NCI-H1930 (cell line): ENCODE measurements around the gene CDK14.

ENCODE experiments used
- DNase-seq, 2 experiments: peaks; one replicate each; lab custom pipeline; 2025; lab: John Stamatoyannopoulos, UW

The CDK14 gene

DNA sequence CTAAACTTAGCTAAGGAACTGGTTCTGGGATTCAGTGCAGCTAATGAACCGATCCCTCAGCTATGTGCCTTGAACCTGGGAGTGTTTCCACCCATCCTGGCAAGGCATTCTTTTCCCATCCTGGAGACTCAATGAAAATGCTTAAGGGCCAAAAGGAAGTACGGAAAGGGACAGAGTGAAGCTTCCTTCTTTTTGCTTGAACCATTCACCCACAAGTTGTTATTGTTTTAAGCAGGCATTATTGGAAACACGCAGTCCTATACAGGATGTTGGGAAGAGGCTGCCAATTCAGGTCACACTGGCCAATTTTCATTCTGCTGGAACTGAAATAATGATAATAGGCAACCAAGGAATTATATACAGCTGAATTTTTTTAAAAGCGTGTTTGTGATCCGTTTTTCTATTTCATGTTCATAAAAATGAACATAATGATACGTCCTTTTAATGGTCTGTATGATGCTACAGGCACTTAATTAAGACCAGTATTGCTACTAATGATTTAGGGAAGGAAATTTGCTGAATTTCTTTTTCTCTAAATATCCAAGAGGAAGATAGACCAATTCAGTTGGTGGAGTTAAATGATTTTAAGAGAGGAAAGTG is 610.3 kb downstream of the CDK14 start:
- DNase-seq, result no peak

DNA sequence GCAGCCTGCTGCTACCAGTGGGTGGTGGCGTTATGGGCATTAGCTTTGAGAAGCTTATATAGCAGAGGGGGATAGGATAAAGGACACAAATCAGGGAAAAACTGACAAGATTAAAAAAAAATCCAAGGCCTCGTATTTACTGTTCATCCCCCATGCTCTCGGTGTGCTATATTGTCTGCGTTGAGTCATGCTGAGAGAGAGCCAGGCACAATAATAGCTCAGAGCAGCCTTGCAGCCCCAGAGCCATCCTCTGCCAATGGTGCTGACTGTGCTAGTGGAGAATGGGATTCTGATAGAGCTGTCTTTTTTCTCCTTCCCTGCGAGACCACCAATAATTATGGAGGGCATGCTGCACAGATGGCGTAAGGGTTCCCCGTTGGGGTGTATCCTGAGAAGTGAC is 616.5 kb downstream of the CDK14 start:
- DNase-seq, result no peak

DNA sequence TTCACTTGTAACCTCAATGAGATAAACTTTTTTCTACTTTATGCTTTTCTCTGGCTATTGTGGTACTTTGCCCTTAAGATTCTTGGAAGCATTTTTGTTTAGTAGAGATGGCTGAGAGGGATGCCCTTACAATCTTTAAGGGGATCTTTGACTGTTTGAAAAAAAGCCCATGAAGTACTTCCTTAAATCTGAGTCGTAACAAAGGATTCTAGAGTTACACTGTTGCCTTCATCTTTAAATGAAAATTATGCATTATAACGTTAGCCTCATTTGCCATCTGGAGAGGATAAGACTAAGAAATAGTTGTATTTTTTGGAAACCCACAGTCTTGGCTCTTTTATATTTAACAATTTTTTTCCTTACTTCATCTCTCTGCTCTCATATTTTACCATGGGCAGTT is 630.3 kb downstream of the CDK14 start:
- no peak for DNase-seq

DNA sequence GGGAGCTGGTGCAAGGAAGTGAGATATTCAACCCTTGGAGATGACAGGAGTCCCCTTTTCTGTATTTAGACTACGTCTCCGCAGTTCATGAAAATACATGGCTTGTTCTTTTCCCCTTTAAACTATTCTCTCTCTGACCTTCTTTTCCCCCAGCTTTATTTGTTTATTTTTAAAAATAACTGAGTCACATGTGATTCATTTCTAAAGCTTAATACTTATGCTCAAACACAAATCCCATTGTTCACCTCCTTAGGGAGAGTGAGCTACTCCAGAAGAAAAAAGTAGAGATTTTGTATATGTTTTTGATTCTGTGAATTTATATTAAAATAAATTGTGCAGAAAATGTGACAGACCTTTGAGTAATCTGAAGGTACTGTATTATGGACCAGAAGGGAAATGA is 632.2 kb downstream of the CDK14 start:
- no peak for DNase-seq

DNA sequence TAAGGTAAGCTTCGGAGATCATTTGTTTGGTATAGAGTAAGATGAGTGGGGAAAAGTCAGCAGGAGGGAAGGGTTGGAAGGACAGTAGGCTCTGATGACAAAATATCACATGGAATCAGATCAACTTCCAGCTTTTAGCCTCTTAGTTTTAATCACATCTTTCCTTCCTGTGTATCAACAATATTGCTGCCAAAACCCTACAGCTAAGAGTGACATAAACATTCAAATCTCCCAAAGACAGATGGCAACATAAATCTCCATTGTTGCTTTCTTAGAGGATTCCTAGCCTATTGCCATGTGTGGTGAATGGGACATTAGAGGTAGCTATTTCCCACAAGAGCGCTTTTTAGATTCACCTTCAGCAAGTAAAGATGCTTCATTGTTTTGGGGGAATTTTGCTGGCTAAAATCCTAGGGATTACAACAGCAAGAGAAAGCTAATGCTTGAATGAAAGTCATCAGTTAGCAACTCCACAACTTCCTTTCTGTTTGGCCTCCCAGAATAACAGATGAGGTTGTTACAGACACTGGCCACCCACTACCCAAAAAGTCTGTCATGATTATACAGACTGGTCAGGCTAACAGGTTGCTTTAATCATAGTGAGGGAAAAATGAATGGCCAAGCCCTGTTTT is 632.9 kb downstream of the CDK14 start:
- no peak for DNase-seq

DNA sequence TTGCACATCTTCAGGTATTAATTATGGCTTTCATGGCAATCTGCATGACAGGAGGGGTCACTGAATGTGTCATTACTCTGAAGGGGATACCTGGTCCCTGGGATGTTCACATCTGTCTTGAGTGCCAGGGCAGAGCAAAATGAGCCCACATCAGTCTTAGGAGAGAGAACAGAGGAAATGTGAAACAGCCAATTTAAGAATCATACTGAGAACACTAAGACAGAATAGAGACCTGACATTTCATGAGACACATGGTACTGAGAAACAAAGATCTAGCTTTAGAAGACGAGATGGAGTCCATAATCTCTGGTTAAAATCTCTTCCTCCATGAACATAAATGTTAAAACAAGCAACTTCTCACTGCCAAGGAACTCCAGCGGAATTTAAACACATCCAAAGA is 634.0 kb downstream of the CDK14 start:
- no peak for DNase-seq

DNA sequence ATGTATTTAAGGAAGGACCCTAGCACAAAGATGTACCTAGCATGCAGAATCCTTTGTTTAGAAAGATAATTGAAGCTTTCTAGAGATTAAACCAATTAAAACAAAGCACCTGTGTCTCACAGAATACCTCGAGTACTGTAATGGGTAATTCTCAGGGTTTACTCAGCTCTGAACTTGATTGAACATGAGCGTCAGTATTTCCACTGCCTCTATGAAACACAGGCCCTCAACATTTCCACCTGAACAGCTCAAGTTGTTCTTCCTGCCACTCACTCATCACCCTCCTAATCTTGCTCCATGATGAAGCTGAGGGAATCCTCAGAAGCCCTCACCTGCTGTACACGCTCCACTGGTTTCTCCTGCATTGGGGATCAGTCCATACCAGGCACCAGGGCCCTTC is 634.4 kb downstream of the CDK14 start:
- DNase-seq, result no peak

DNA sequence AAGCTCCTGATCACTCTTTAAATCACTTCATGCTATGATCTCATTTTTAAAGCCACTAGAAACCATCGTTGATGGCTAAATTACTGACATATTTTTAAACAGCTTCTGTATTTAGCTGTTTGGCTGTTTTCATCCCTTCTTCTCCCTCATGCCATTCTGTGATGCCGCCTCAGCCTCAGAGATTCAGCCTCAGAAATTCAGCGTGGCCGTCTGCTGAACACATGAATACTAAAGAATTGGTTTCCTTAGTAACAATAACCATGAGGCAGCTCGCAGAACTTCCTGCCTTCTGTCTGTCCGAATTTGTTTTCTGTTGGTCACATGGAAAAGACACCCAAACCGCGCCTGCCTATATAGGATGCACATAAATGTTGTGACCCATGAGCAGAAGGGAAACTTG is 637.1 kb downstream of the CDK14 start:
- DNase-seq, result no peak

DNA sequence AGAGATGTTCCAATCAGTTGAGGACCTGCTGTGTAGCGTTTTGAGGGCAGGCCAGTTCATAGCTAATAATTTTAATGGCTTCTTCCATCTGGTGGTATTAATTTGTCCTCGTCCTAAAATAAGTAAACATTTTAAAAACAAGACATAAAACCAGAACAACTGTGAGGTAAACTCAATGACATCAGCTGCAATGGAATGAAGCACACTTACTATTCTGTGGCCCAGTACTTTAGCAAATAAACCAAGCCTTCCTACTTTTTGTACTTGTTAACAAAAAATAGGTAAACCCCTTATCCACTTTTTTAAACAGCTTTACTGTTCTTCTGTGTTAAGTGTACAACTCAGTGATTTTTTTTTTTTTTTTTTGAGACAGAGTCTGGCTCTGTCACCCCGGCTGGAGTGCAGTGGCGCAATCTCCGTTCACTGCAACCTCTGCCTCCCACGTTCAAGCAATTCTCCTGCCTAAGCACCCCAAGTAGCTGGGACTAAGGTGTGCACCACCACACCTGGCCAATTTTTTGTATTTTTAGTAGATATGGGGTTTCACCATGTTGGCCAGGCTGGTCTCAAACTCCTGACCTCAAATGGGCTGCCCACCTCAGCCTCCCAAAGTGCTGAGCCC is 639.2 kb downstream of the CDK14 start:
- DNase-seq, result no peak

DNA sequence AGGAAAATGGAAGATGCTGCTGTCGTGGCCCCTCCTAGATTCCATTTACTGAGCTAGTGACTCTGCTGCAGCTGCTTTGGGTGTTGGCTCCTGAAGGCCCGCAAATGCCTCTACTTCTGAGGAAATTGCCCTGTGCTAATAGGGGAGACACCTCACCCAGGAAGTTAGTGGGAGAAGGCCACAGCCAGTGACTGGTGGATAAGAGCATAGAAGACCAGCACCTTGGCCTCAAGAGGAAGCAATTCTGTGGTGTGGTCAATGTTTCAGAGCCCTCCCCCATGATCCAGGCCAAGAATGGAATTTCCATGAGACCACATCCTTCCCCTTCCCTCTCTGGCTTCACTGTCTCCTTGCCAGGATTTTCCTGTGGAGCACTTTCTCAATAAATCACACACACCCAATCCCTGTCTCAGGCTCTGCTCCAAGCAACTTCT is 643.1 kb downstream of the CDK14 start:
- DNase-seq, result no peak

DNA sequence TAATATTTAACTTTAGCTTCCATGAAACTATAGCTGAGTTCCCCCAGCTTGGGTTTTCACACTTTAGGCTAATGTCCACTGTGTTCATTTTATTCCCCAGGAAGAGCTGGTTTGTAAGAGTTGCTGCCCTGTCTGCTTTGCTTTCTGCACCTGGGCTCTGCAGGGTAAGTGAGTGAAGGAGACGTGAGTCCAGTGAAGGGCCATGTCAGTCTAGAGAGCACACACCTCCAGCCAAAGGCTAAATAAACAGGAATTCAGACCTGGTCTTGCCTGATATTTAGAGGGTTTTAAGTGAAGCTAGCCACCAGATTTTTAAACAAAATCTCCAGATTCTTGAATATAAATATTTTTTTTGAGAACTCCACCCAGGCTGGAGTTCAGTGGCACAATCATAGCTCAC is 643.7 kb downstream of the CDK14 start:
- DNase-seq, result no peak

DNA sequence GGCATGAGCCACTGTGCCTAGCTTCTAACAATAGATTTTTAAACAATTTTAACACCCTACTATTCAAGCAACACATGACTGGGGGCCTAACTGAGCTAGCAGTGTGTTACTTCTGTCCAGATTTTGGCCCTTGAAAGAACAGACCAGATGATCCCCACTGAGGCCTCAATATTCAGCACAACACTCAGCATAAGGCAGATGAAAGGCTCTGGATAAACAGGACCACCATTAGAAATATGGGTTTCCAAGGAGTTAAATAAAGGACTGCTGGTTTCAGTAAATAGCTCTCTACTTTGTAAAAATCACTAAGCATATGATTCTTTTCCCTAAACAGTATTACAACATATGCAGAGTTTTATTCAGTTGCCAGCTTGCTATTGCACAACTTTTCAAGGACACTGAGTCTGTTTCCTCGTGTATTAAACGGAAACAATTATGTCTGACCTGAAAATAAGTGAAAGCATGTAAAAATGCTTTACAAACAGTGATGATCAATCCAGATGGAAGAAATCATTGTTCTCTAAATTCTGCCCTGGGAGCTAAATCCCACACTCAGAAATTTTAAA is 644.3 kb downstream of the CDK14 start:
- no peak for DNase-seq

DNA sequence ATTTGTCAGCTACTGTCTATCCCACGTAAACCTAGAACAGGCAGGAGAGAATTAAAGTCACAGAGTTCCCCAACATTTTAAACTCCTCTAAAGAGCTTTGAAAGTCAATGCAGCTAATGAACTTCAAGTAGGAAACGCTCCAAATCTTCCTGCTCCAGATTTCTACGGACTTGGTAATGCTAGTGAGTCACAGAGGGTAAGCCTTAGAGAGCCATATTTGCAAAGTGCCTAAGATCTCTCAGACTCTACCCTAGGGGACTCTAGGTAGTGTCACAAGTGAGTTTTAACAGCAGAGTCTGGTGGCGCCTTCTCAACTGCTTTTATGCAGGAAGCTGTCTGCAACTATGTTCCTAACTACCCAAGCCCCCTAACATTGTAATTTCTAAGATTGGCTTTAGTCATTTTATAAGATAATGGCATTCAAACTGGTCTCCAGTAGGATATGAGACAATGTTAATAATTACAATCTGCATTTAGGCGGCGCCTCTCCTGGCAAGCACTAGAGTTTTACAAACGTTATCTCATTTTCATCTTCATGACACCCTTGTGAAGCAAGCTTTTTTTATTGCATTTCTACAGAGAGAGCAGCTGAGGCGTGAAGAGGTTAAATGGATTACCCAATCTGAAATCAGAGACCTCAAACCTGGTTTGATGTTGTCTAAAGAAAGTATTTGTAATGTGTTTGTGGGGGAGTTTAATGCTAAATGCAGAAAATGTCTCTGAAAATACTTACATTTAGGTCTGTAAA is 646.1 kb downstream of the CDK14 start:
- DNase-seq, result no peak

DNA sequence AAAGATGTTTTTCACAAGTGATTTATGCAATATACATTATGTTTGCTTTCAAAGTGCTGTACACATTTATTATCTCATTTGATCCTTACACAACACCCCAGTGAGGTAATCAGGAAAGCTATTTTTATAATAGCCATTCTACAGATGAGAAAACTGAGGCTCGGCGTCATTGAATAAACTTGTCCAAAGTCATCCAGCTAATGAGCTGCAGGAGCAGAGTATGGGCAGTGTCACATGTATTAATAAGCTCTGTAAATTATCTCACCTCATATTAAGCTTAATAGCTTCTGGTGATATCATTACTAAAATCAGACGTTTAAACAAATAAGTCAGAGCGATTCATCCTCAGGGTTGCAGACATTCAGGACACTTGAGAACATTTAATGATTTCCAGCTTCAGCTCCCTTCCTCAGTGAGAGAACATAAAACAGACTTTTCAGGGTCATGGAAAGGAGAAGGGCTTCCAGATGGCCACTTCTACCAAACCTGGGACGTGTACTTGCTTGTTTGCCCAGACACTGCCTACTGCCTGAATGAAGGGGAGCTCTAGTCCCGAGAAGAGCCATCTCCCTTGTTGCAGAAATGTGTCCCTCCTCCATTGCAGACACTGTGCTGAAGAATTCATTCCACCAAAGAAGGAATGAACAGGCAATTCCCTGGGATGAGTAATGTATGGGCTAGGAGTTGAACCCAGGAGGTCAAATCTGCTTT is 647.6 kb downstream of the CDK14 start:
- no peak for DNase-seq

DNA sequence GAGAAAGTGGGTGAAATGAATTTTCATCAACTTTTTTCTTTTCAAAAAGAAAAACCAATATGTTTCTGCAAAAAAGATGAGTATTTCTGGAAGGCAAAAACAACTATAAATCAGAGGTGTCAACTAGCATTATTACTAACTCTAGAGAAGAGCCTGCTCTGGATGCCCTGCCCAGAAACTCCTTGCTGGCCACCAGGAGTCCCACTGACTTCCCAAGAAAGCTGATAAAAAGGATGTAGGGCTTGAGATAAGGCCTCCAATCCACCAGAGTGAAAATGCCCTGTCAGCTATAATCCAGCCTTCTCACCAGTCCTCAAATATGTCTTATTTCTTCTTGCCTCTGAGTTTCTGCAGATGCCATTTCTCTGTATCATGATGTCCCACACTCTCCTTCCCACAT is 651.4 kb downstream of the CDK14 start:
- no peak for DNase-seq

DNA sequence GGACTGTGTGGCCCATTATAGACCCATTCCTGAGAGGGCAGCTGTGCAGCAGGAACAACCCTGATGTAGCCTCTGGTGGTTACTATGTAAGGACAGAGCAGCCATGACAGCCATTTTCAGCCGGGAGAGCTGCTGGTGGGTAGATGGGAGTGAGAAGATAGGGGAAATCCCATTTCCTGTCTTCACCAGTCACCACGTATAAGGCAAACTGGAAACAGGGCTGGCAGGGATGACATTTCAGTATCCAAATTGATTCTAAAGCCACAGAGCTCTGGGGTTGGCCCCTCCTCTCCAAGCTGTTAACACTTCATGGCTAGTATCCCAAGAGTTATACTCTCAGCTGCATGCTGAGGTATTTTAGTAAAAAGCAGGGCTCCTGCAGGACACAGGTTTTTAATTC is 652.9 kb downstream of the CDK14 start:
- DNase-seq, result no peak

DNA sequence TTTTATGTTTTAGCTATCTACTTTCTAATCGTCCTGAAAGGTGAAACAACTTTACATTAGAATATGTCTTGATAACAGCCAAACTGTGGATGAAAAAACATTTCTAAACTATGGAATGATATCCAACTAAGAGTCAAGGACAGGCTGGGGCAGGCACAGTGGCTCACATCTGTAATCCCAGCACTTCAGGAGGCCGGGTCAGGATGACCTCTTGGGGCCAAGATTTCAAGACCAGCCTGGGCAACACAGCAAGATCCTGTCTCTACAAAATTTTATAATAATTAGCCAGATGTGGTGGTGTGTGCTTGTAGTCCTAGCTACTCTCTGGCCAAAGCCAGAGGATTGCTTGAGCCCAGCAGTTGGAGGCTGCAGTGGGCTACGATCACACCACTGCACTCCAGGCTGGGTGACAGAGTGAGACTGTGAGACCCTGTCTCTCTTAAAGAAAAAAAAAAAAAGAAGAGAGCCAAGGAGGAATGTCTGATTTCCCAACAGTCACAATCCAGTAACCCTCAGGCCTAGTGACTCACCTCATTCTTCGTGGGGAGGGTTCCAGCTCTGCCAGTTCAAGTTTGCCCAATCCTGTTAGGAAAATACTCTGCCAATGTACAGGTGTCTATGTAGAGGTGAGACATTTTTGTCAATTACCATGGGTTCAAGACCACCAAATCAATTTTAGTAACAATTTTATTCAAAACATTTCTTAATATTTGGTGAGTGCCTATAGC is 653.5 kb downstream of the CDK14 start:
- no peak for DNase-seq

DNA sequence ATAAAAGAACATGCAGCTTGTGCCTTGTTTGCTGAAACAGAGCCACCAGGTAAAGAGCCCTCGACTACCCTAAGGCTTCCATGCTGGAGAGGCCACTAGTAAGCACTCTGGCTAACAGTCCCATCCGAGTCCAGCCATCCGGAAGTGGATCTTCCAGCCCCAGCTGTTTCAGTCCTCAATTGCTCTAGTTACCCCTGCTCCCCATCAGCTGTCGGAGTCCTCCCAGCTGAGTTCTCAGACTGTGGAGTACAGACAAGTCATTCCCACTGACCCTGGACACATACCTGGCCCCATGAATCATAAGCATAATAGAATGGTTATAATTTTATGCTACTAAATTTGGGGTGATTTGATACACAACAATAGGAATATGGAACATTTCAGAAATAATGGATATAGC is 654.6 kb downstream of the CDK14 start:
- DNase-seq, result no peak

DNA sequence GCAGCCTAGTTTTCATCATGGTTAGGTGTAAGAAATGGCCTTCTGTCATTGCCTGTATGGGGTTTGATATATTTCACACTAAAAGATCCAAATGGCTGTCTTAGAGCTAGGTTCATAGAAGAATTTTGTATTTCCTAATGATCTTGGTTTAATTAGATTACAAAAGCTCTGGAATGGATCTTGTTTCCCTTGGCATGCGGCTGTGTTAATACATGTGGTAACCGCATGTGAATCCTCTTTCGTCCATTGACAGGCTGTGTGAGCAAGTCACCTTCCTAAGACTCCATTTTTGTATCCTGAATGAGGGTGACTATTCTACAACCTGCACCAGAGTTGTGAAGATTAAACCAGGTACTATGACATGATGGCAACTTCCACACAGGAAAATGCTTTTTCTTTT is 655.8 kb downstream of the CDK14 start:
- no peak for DNase-seq
